RPMI8226 (cell line): ENCODE results near the gene NSMCE4A.
"Not testable (repeated sequence)": the region's sequence is repeated elsewhere in the genome, so short reads cannot be mapped to it uniquely, and the experiment has no call there.

Experiments used
- DNase-seq: peaks from one replicate; pipeline ENCODE4 v3.0.0-alpha.2; 2015

Gene NSMCE4A

GRCh38 chr10:121988361-121989324, 13.6 kb upstream of the NSMCE4A start, which contains the start of gene TACC2:
Gene TACC2, plus strand, starts transcription at chr10:121989163. Its CDS starts 32,819 bp downstream, at chr10:122021982.
- DNase-seq, result no peak

GRCh38 chr10:121984463-121984862, 9.4 kb upstream of the NSMCE4A start:
- DNase-seq, result no peak

GRCh38 chr10:121983852-121984251, 8.8 kb upstream of the NSMCE4A start:
- DNase-seq, result no peak

GRCh38 chr10:121981346-121981745, 6.3 kb upstream of the NSMCE4A start:
- DNase-seq, result no peak

- DNase-seq, result no peak
Measured at GRCh38 chr10:121978511-121978910, 3.5 kb upstream of the NSMCE4A start.

- no peak for DNase-seq
Measured at GRCh38 chr10:121976607-121977006, 1.6 kb upstream of the NSMCE4A start.

- DNase-seq, result no peak
Measured at GRCh38 chr10:121975295-121976086, 474 bp upstream of the NSMCE4A start.

GRCh38 chr10:121974019-121974534, 940 bp downstream of the NSMCE4A start:
- no peak for DNase-seq

- DNase-seq, result not testable (repeated sequence)
Measured at GRCh38 chr10:121969086-121969485, 5.9 kb downstream of the NSMCE4A start.

- no peak for DNase-seq
Measured at GRCh38 chr10:121965996-121966395, 9.0 kb downstream of the NSMCE4A start.

GRCh38 chr10:121961456-121961855, 13.6 kb downstream of the NSMCE4A start:
- DNase-seq, result no peak

GRCh38 chr10:121959671-121960070, 15.3 kb downstream of the NSMCE4A start:
- DNase-seq, result no peak

GRCh38 chr10:121956111-121957061, 18.6 kb downstream of the NSMCE4A start:
- DNase-seq, result no peak

- no peak for DNase-seq
Measured at GRCh38 chr10:121952226-121952625, 22.8 kb downstream of the NSMCE4A start.

GRCh38 chr10:121949451-121949850, 25.6 kb downstream of the NSMCE4A start:
- no peak for DNase-seq

GRCh38 chr10:121949049-121949448, 26.0 kb downstream of the NSMCE4A start:
- DNase-seq, result no peak

- no peak for DNase-seq
Measured at GRCh38 chr10:121947343-121948330, 27.4 kb downstream of the NSMCE4A start.

GRCh38 chr10:121942749-121943416, 32.1 kb downstream of the NSMCE4A start:
- DNase-seq, result no peak

- DNase-seq, result no peak
Measured at GRCh38 chr10:121941532-121941931, 33.5 kb downstream of the NSMCE4A start.

GRCh38 chr10:121936295-121936694, 38.7 kb downstream of the NSMCE4A start:
- DNase-seq, result no peak
